ENCODE data around the gene MRPL57.
"Not testable (repeated sequence)": the region's sequence is repeated elsewhere in the genome, so short reads cannot be mapped to it uniquely, and the experiment has no call there.

The MRPL57 gene

GRCh38 chr13:21176215-21176981 is at the start of gene MRPL57, which contains the start of gene SKA3:
TSS of gene MRPL57 (plus strand) at chr13:21176658. CDS start at chr13:21176917, 259 bp downstream.
TSS of gene SKA3 (minus strand) at chr13:21176552. CDS start at chr13:21176477, 75 bp downstream.
- DNase-seq = peak; percentile 96

GRCh38 chr13:21130116-21130515 is 46.3 kb upstream of the MRPL57 start:
- DNase-seq = no peak

- DNase-seq = no peak
Observed at GRCh38 chr13:21133077-21133476, 43.4 kb upstream of the MRPL57 start.

GRCh38 chr13:21134475-21134874 is 42.0 kb upstream of the MRPL57 start:
- DNase-seq = no peak

- not testable (repeated sequence) for DNase-seq
Observed at GRCh38 chr13:21135833-21136232, 40.6 kb upstream of the MRPL57 start.

- DNase-seq = no peak
Observed at GRCh38 chr13:21137696-21138095, 38.8 kb upstream of the MRPL57 start.

GRCh38 chr13:21138561-21138960 is 37.9 kb upstream of the MRPL57 start:
- DNase-seq = no peak

- DNase-seq = no peak
Observed at GRCh38 chr13:21139374-21139773, 37.1 kb upstream of the MRPL57 start.

- DNase-seq = no peak
Observed at GRCh38 chr13:21142766-21143165, 33.7 kb upstream of the MRPL57 start.

GRCh38 chr13:21147827-21148226 is 28.6 kb upstream of the MRPL57 start:
- no peak for DNase-seq

GRCh38 chr13:21148557-21149258 is 27.8 kb upstream of the MRPL57 start:
- DNase-seq = no peak

GRCh38 chr13:21149568-21149967 is 26.9 kb upstream of the MRPL57 start:
- DNase-seq = no peak

- DNase-seq = no peak
Observed at GRCh38 chr13:21150013-21150412, 26.4 kb upstream of the MRPL57 start.

- DNase-seq = no peak
Observed at GRCh38 chr13:21152251-21152899, 24.1 kb upstream of the MRPL57 start.

GRCh38 chr13:21164631-21165030 is 11.8 kb upstream of the MRPL57 start:
- no peak for DNase-seq

GRCh38 chr13:21165606-21166005 is 10.9 kb upstream of the MRPL57 start:
- not testable (repeated sequence) for DNase-seq

- DNase-seq = no peak
Observed at GRCh38 chr13:21171420-21171819, 5.0 kb upstream of the MRPL57 start.

GRCh38 chr13:21173767-21174166 is 2.7 kb upstream of the MRPL57 start:
- DNase-seq = not testable (repeated sequence)

- no peak for DNase-seq
Observed at GRCh38 chr13:21175656-21176214, 723 bp upstream of the MRPL57 start.

- DNase-seq = no peak
Observed at GRCh38 chr13:21176982-21177284, 475 bp downstream of the MRPL57 start.

- no peak for DNase-seq
Observed at GRCh38 chr13:21181671-21182070, 5.2 kb downstream of the MRPL57 start.

- DNase-seq = not testable (repeated sequence)
Observed at GRCh38 chr13:21186410-21186809, 10.0 kb downstream of the MRPL57 start.

GRCh38 chr13:21194756-21195155 is 18.3 kb downstream of the MRPL57 start:
- not testable (repeated sequence) for DNase-seq

Data from NCI-H1092 (cell line).